ENCODE data around the gene GALR2.
A peak's percentile ranks its signal among the peaks of the same experiment; 100 is the strongest.

GALR2 gene

DNA sequence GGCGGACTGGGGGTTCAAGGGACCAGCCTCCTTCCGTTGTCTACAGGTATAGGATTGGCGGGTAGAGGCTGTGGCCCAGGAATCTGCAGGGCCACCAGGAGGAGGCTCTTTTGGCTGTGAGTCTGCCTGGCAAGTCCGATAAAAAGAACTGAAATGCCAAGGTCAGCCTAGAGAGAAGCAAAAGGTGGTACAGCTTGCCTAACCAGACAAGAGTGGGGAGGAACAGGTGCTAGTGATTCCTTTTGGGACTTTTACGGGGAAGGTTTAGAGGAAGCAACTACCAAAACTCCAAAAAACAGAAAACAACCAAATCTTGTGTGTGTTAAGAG lies 41.8 kb upstream of the GALR2 start:
- no peak overlapping the region for H3K27ac ChIP-seq
- TF ChIP-seq, protein P1, sequence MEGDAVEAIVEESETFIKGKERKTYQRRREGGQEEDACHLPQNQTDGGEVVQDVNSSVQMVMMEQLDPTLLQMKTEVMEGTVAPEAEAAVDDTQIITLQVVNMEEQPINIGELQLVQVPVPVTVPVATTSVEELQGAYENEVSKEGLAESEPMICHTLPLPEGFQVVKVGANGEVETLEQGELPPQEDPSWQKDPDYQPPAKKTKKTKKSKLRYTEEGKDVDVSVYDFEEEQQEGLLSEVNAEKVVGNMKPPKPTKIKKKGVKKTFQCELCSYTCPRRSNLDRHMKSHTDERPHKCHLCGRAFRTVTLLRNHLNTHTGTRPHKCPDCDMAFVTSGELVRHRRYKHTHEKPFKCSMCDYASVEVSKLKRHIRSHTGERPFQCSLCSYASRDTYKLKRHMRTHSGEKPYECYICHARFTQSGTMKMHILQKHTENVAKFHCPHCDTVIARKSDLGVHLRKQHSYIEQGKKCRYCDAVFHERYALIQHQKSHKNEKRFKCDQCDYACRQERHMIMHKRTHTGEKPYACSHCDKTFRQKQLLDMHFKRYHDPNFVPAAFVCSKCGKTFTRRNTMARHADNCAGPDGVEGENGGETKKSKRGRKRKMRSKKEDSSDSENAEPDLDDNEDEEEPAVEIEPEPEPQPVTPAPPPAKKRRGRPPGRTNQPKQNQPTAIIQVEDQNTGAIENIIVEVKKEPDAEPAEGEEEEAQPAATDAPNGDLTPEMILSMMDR (conservative IDR thresholded peaks at IDR 0.05; ENCODE audit: low read depth) = no peak
- DNase-seq (ENCODE audit: low spot score) = no peak
- CTCF ChIA-PET = no interaction called here
- POLR2A ChIA-PET (ENCODE audit: low non-redundant PET) = no interaction called here

DNA sequence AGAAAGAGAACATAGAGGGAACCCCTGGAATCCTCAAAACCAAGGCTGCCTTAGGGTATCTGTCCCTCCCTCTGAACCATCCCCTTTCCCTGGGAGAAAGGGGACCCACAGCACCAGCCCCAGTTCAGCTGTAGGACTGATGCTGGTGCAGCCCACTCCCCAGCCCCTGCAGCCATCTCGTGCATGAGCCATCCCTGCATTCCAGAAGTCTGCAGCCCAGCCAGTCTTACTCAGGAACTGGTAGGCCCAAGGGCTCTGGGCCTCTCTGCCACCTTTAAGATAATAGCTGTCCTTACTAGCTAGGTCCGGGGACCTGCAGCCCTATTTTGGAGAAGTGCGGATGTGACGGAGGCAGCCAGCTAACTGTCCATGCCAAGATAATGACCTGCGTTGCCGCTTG lies 41.4 kb upstream of the GALR2 start:
- ChIA-PET CTCF (no interaction called here), POLR2A (ENCODE audit: low non-redundant PET) (no interaction called here)
- TF ChIP-seq, protein P1 (conservative IDR thresholded peaks at IDR 0.05; ENCODE audit: low read depth) = no peak
- DNase-seq (ENCODE audit: low spot score) = no peak
- H3K27ac ChIP-seq = no peak overlapping the region

DNA sequence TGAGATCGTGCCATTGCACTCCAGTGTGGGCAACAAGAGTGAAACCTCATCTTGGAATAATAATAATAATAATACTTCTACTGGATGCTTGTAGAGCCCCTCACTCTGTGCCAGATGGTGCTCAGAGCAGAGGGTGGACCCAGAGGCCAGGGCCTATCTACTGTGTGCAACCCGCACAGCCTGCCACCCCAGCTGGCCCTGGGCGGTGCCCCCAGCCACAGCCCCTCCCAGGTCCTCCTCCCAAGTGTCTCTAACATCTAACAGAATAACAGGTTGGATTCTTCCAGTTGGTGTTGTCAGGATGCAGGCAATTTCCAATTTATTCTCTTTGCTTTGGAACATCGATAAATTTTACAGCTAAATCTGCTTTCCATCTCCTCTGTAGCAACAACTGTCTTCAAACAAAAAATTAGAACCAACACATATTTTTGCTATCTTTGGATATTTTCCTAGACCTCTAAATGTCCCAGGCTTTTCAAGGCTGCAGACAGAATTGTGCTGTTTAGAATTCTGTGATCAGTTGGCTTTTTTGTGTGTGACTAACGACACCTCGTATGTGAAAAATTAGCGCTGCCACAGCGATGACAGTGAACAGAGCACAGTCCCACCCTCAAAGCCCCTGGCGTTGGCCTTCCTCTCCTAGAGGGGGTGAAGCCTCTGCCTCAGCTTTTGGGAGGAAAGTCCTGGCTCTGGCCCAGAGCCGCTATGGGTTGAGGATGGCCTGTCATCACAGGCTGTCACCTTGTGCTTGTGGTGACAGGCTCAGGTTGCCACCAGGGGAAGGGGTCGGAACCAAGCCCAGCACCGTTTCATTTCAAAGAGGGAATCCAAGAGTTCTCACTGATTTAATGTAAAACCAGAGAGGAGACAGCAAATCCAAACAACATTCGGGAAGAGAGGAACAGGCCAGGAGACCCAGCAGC lies 39.9 kb upstream of the GALR2 start:
- ChIA-PET CTCF (interaction anchor here (0.6 to 0.7 kb wide), 2 partner anchors 20 to 63 kb away, joined by 3 to 5 read pairs; no protein-coding TSS in a partner anchor), POLR2A (ENCODE audit: low non-redundant PET) (no interaction called here)
- H3K27ac ChIP-seq = no peak overlapping the region
- TF ChIP-seq, protein P1 (conservative IDR thresholded peaks at IDR 0.05; ENCODE audit: low read depth) = no peak
- no peak for DNase-seq (ENCODE audit: low spot score)

DNA sequence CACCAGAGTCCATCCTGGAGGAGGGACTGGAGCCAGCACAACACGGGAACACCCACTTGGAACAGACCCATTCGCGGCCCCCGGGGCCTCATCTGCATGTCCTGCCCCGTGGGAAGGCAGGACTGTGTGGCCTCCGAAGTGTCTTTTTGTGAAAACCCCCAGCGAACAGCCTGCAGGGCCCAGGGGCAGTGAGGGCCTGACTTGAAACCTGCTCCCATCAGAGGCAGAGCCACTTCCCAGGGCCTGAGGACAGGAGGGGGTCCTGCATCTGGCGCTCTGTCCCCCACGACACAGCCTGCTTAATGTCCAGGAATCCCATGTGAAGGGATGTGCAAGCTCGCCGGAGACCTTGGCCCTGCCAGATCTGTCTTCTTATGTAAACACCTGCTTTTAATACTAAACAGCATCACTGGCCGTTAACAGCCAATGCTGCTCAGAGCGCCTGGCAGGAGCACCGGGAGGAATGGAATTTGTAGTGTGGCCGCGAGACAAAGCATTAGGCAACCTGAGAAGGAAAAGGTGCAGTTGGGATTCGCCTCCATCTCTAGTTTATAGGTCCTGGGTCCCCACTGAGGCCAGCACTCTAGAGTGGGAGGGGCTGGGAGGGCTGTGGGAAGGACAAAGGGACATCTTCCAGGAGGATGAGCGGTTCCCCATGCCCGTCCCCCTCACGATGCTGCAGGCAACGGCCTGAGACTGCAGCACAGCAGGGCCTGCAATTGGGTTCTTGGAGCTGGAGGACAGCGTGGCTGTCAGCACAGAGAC lies 37.9 kb upstream of the GALR2 start:
- DNase-seq (ENCODE audit: low spot score) = no peak
- CTCF ChIA-PET = interaction anchor here (1.8 kb wide), 1 partner anchor 22 kb away, joined by 9 read pairs; no protein-coding TSS in a partner anchor
- POLR2A ChIA-PET (ENCODE audit: low non-redundant PET) = no interaction called here
- H3K27ac ChIP-seq = peak overlapping the region; percentile 14
- TF ChIP-seq, protein P1 (conservative IDR thresholded peaks at IDR 0.05; ENCODE audit: low read depth) = no peak

DNA sequence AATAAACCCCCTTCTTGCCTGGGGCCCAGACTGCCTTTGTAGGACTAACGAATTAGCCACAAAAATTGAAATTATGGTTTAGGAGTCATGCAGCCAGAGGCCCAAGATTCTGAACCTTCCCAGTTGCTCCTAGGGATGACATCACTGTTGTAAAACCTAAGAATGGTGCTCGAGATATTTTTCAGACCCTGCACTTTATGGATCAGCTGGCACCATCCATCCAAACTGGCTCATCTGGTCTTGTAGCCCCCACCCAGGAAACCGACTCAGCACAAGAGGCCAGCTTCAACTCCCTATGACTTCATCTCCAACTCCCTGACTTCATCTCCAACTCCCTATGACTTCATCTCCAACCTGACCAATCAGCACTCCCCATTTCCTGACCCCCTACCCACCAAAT lies 36.5 kb upstream of the GALR2 start:
- H3K27ac ChIP-seq = no peak overlapping the region
- ChIA-PET POLR2A (ENCODE audit: low non-redundant PET) (no interaction called here), CTCF (interaction anchor here (1.0 to 1.3 kb wide), 2 partner anchors 24 to 32 kb away, joined by 4 read pairs; no protein-coding TSS in a partner anchor)
- TF ChIP-seq, protein P1 (conservative IDR thresholded peaks at IDR 0.05; ENCODE audit: low read depth) = no peak
- DNase-seq (ENCODE audit: low spot score) = no peak

DNA sequence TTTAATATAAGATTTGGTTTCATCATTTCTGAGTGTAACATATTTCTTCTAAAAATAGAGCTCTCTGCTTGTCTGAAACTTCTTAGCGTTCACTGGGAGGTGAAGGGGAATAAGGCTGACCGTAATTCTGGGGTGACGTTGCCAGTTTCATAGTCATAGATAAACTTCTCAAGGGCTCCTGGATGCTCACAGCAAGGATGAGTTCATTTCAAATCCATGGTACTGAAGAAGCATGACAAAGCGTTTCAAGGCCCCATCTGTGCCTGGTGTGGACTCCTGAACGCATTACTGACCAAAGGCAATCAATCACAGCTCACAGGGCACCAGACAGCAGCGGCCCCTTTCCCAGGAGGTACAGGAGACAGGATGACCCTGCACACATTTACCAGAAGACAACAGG lies 35.5 kb upstream of the GALR2 start:
- ChIA-PET CTCF (interaction anchor here (0.6 kb wide), 1 partner anchor 48 kb away, joined by 3 read pairs; no protein-coding TSS in a partner anchor), POLR2A (ENCODE audit: low non-redundant PET) (no interaction called here)
- DNase-seq (ENCODE audit: low spot score) = no peak
- TF ChIP-seq, protein P1 (conservative IDR thresholded peaks at IDR 0.05; ENCODE audit: low read depth) = no peak
- H3K27ac ChIP-seq = peak overlapping the region; percentile 27
